ENCODE results near the gene PRRT4.

Gene PRRT4

DNA sequence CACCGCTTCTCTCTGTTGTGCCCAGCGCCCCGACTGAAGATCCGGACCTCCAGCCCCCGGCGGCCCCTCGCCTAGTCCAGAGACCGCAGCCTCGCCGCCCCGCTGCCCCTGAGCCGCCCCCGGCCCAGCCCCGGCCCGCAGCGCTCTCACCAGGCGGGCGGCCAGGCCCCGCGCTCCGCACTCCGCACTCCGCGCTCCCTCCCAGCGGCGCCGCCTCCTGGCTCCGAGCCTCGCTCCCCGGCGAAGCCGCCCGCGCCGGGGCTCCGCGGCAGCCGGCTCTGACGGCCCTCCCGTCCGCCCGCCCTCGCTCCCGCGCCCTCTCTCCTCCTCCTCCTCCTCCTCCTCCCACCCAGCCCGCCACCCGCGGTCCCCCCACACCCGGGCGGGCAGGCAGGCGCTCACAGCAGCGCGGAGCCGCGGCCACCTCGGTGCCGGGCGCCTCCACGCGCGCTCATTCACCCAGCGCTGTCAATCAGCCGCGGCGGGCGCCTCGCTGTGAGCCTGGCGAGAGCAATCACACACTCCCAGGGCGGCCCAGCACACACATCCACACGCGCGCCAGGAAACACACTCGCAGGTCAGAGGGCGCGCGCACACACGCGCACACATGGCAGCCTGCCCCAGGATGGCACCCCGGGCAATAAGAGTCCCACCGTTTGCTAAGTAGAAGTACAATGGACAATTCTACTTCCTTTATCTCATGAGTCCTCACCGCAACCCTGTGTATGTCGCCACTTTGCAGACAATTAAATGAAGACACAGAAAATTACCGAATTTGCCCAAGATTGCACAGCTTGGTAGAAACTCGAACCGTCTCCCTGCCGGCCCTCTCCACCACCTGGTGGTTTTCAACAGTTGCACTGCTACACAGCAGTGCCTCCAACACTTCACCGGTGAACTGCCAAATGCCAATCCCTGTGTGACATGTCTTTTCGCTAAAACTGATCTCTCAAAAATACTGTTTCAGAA is at the start of gene PRRT4:
Gene PRRT4, minus strand, starts transcription at position 280 of the 969 bp plus-strand sequence.
- peak; percentile 24 for DNase-seq (ENCODE audit: low spot score)

DNA sequence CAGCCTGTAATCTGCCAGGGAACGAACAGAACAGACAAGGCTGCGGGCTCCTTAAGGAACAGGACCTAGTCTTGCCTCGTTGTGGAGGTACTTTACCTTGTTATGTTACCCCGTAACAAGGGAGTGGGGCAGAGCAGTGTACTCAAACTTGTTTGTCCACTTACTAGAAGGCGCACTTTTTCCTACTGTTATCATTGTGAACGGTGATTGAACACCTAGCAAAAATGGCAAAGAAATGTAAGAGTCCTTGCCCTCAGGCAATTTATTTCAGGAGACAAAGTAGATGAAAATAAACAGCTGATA is 48.9 kb upstream of the PRRT4 start:
- DNase-seq (ENCODE audit: low spot score) = no peak

DNA sequence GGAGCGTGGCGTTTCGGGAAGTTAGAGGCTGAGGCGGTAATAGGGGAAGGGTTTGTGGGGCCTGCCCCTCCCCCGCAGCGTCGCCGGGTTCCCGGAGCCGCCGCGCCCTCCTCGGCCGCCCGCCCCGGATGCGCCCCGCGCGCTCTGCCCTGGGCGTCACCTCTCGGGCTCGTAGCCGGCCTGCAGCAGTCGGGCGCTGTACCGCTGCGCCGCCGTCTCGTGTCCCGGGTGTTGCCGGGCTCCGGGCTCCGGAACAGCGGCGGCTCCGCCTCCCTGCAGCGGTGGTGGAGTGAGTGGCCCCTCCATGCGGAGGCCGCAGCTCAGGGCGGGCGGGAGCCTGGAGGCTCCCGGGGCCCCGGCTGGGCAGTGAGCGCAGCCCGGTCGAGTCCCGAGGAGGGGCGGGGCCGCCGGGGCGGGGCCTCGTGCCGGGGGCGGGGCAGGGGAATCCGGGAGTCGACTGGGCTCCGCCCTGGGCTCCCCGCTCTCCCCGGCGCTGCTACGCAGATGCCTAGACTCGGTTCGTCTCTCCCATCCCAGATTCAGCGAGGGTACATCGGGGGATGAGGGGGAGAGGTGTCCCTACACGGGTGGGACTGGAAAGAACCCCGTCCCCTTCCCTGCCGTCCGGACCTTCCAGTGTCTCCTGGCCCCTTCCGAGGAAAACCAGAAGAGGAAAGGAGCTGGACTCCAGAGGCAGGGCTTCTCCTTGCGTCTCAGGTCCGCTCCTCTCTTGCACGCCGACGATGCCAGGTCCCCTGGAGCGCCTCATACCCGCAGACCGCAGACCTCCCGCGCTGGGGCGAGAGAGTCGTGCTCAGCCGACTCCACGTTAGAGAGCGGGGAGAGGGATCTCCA is 48.3 kb upstream of the PRRT4 start, which contains the start of gene IMPDH1:
Gene IMPDH1, minus strand, starts transcription at position 387 of the 855 bp plus-strand sequence. Its CDS starts 81 bp downstream, at position 306.
- DNase-seq (ENCODE audit: low spot score) = peak; percentile 80

DNA sequence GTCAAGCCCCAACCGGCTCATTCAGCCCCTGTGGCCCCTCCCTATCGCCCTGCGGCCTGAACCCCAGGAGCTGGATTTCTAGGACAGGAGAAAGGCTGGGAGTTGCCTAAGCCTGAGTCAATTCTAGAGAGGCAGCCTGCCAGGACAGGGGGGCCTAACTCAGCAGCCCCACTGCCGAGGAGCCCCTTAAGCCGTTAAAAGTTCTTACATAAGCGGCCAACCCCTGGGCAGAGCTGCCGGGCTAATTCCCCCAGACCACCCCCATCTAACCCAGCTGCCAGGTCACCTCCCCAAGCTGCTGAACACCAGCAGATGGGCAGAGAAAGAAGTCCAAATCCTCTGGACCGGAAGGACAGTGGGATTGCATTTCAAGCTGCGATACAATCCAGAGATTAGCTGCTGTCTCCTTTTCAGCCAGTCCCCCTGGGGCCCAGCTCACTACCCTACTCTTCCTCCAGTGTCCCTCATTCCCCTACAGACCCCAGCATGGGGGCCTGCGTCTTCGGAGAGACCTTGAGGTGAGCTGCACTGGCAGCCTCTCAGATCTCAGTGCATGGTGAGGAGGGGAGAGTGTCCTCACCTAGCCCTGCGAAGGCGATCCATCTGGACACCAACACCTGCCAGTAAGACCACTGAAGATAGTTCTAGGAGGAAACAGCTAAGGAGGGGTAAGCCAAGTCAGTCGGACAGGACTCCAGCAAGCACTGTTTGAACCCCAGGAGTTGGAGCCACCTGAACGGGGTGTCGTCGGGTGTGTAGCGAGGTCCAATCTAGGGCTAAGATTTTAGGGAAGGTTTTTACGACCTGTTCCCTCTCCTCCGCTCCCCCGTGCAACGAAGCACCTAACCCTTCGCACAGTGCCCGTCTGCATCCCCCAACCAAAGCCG is 47.5 kb upstream of the PRRT4 start:
- no peak for DNase-seq (ENCODE audit: low spot score)

DNA sequence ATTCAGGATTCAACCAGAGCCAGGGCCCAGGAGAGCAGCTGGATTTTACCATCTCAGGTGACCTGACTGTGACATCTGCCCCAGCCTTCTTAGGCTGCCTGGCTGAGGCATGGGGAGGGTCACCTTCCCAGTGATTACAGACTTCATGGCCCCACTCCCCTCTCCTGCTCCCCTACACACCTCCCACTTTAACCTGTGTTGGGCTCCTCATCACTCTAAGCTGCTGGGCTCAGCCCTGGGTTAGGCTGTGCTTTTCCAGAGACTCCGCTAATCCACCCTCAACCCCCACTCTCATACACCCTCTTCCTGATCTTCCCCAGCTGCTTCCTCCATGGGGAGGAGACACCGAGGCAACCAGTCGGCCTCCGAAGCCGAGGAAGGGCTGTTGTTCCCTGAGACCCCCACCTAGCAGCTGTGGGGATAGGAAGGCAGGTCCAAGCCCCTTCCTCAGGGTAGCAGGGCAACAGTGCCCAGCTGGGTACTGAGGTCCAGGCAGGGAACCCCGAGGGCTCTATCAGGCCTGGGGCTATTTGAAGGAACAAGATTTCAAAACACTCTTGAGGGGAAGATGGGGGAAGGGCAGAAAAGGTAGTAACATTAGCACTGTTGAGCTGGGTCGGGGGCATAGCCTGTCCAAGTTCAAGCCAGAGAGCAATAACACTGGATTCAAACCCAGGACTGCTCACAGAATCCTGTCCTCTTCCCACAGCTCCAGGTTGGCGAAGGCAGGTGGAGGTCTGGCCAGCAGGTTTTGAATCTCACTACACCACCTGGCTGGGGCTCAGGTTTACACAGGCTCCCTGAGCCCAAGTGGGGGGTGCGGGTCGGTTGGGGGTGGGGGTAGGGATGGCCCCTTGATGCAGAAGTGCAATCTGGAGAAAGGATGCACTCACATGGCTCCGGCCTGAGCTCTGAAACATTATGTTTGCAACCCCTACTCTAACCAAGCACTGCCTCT is 46.5 kb upstream of the PRRT4 start:
- DNase-seq (ENCODE audit: low spot score) = no peak

DNA sequence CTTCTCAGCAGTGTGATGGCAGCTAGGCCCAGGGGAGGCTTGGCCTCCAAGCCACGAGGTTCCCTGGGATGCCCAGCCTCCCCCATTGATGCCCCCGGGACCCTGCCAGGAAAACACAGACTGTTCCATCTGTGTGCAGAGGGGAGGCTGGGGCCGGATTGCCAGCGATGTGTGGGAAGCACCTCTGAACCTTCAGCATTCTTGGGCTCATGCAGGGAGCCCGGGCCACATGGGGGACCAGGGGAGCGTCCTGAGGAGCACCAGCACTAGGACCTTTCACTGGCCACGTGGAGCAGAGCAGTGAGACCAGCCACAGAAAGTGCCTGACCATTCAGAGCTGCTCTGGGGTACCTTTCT is 45.7 kb upstream of the PRRT4 start:
- no peak for DNase-seq (ENCODE audit: low spot score)

DNA sequence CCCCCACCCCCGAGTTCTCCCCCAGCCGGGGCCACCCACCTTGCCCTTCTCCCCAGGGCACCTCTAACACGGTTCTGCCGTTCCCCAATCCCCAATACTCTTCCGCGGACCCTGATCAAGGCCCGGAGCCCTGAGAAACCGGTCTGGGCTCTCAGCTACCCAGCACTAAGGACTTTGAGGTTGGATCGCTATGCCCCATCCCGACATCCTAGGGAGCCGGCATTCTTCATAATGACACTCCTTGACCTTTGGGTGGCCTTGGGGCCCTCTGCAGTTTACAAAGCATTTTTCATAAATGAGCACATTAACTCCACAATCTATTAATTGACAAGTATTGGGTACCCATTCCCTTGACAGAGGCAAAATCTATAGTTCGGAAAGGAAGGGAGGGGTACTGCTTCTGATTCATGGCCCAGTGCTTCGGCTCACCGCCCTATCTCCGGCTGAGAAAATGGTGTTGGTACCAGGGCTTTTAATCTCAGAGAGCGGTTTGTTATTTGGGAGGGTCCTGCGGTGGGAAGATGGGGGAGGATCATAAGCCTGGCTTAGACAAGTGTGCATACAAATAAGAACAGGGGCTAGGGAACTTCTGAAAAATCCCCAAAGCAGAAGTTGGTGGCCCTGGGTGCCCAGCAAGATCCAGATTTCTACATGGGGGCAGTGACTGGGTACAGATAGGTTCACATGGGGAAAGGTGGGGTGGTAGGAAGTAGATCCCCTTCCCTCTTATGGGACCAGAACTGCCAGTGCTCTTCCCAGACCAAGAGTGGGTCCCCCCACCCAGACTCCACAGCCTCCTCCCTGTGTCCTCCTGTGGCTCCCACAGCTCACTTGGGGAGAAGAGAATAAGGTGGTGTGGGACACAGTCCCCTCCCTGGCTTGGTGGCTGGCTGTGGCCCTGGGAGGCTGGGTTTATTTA is 45.1 kb upstream of the PRRT4 start:
- no peak for DNase-seq (ENCODE audit: low spot score)

DNA sequence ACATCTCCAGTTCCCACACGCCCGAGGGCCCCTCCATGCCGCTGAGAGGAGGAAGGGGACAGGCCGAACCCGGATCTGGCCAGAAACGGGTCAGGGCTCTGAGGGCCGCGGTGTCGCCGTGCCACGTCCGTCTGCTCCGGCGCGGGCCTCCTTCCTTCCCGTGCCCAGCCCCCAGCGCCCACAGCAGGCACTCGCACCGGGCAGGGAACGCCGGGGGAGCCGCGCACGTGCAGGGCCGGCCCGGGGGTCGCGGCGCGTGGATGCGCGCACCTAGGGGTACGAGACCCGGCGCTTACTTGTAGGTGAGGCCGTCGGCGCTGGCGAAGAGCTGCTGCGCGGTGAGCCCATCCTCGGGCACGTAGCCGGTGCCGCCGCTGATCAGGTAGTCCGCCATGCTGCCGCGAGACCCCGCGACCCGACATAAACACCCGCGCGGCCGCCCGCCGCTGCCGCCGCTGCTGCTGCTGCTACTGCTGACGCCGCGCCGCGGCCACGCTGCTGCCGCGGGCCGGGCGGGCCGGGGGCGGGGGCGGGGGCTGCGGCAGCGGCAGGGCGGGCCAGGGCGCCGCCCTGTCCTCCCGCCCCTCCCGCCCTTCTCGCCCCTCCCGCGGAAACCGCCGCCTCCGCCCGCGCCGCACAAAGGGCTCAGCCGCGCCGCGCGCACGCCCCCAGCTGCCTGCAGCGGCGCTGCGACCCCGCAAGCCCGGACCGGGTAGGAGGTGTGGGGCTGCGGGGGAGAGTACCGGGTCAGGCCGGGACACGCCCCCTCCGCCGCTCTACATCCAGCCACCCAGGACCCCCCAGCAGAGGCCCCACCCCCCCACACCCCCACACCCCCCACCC is 44.2 kb upstream of the PRRT4 start:
- DNase-seq (ENCODE audit: low spot score) = peak; percentile 33

DNA sequence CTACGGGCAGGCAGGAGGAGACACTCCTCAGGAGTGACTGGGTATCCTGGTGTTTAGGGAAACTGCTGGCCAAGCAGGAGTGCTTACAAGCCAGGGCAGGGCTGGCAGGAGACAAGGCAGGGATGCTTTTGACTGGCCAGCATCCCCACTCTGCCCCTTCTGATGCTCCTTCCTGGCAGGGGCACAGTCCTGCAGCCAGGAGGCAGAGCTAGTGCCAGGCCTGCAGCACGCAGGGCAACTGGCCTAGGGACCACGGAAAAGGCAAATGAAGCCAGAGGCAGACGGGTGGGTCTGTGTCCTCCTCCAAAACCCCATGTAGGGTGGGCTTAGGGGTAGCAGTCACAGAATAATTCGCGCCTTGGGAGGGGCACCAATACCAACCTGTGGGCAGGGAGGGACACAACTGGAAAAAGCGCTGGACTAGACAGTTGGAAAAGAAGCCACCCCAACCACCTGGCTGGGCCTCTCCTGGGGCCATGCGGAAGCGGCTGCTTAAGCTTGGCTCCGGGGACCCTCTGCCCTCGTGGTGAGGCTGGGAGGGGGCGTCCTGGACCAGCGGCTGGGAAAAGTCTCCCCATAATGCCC is 43.5 kb upstream of the PRRT4 start:
- peak; percentile 18 for DNase-seq (ENCODE audit: low spot score)

DNA sequence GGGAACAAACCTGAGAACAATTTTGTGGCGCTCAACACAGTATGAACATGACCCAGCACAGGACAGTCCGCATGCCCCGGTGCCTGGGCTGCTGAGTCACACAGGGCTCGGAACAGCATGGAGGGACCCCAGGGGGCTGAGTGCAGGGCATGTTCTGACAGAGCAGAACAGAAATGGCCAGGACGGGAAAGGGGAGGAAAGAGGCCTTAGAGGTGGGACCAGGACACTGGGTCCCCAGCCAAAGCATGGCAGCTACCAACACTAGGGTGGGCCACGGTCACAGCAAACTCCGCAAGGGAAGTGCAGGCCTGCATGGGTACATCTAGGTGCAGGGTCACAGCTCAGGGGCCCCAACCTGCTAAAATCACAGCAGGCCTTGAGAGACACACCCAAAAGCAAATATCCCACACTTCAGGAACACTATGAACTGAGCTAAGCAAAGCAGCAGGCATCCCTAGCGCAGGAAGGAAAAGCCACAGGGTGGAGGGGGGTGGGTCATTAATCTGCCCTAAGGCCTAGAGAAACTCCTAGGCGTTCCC is 42.7 kb upstream of the PRRT4 start:
- DNase-seq (ENCODE audit: low spot score) = no peak

DNA sequence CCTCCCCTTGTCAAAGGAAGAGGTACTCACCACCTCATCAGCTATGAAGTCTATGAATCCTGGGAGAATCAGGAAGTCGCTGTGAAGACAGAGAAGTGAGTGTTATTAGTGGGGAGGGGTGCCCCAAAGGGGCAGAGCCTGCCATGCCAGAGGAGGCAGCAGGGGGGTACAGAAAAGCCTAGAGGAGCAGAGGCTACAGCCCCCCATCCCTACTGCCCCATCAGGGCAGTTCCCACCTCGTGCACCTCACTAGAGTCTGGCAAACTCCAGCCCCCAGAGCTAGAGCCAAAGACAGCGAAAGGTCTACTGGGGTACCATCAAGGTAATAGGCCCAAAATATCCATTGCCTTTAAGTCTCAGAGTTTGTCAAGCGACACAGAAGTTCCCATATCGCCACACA is 42.2 kb upstream of the PRRT4 start:
- no peak for DNase-seq (ENCODE audit: low spot score)

DNA sequence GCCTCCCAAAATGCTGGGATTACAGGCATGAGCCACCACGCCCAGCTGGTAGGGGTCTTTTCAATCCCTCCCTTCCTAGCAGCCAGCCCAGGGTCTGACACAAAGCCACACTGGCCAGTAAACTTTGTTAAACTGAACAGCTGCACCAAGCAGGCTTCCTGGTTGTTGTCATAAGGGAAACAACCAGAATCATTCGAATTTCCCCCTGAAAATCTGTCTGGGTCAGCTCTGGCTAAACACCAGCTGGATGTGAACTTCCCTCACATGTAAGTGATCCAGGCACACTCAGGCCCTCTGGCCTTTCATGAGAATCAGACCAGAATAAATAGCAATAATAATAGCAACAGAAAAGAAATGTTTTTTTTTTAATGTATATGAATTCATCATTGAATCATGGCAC is 40.9 kb upstream of the PRRT4 start:
- DNase-seq (ENCODE audit: low spot score) = no peak

DNA sequence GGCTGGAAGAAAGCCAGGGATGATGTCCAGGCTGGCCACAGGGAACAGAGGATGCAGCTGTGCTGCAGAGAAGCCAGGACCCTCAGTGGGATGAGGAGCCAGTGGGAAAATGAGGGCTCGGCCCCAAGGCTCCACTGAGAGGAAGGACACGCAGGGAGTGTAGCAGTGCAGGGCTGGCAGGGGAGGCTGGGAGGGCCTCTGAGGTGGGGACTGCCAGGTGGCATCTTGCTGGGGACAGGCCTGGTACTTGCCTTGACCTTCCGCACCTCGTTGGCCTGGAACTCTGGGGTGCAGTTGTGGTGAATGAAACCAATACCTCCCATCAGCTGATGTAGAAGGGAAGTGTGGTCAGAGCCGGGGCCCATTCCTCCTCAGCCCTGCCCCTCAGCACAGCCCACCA is 39.1 kb upstream of the PRRT4 start:
- no peak for DNase-seq (ENCODE audit: low spot score)

DNA sequence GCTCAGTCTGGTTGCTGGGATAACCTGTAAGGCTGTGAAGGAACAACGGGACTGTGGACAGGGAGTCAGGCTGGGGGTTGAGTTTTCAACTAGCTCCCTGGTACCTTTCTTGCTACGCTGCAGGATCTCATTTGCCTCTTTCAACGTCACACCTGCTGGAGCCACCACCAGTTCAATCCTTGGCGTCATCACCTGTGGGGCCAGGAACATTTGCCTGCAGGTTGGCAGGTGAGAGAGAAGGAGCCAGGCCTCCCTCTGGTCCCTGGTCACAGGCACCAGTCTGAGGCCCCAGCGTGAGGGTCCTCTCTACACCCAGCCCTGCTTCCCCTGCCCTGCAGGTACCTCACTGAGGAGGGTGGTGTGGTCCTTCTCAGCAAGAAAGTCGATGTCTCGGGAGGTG is 38.5 kb upstream of the PRRT4 start:
- DNase-seq (ENCODE audit: low spot score) = no peak

DNA sequence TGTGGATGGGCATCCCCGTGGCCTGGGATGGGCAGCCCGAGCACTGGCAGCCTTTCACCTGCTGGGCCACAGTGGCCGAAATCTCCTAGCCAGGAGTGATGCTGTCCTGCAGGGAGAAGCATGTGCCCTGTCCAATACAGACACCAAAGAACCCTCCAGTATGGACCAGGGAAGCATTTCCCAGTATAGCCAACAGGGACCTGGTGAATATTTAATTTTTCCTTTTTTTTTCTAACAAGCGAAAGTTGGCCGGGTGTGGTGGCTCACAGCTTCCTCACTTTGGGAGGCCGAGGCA is 37.3 kb upstream of the PRRT4 start:
- no peak for DNase-seq (ENCODE audit: low spot score)

DNA sequence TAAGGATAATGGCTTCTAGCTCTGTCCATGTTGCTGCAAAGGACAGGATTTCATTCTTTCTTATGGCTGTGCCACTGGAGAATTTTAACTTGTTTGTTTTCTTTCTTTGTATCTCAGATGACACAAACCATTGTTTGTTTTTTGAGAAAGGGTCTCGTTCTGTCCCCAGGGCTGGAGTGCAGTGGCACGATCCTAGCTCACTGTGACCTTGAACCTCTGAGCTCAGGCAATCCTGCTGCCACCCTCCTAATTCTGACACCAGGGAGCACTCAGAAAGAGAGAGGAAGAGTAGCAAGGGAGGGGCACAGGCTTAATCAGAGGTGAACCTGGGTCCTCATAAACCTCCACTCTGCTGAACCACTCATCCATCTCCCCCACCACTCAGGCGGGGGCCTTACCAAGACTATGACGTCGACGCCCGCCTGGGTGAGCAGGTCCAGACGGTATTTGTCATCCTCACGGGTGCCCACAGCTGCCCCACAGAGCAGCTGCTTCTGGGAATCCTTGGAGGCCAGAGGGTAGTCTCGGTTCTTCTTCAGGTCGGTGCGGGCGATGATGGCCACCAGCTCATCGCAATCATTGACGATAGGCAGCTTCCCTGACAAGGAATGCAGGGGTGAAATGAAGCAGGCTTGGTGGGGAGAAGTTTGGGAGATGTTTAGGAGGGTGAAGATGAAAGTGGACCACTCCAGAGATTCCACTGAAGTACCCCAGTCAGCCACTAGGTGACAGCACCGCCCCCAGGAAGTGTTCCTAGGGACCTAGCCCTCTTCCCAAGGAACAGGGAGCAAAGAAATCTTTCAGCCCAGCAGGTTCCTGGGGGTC is 36.7 kb upstream of the PRRT4 start:
- DNase-seq (ENCODE audit: low spot score) = peak; percentile 22

DNA sequence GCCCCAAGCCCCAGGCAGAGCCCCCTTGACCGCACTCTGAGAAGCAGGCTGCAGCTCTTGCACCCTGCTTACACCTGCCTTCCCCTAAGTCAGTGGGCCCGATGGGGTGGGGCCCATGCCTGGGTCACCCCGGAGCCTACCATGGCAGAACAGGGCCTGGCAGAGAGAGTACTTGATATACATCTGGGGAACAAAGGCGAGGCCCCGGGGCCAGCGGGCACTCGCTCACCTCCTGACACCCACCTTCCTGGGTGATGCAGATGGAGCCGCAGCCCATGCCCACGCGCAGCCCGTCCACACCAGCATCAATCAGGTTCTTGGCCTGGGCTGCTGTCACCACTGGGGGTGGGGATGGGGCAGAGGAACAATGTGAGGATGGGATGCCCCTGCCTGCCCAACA is 34.9 kb upstream of the PRRT4 start:
- DNase-seq (ENCODE audit: low spot score) = no peak

DNA sequence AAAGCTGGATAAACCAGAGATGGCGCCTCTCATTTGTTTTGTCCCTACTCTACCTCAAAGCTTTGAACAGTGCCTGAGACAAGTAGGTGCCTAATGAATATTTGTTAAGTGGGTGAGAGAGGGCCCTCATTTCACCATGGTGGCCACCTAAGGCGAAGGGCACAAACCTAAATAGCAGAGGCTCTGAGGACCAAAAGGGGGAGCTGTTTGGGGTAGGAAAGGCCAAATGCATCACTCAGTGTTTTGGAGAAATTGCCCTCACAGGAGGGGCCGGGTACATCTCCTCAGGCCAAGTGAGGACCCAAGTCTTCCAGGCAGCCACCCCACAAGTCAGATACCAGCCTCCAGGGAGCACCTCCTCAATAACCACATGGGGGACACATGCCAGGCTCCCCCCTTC is 34.3 kb upstream of the PRRT4 start:
- no peak for DNase-seq (ENCODE audit: low spot score)

Data from activated CD4-positive, alpha-beta T cell treated with anti-CD3 and anti-CD28 coated beads, Interleukin-2, Interleukin-4, amounts not matched to agents 100 ng/mL and 50 ng/mL, durations not matched to agents 16 hours and 8 hours (primary cell).